GM12891 (cell line): Measurements from ENCODE around the gene DUSP2.

Experiments used
- PAX5 ChIP-seq: IDR thresholded peaks from 2 replicates; pipeline ENCODE4 v1.6.1; 2011; ENCODE audit warnings: low read length, moderate library complexity, mild to moderate bottlenecking; ENCODE audit not compliant: insufficient read depth, severe bottlenecking
- POLR2A ChIP-seq: IDR thresholded peaks from 2 replicates; pipeline ENCODE4 v1.6.1; 2011; ENCODE audit warnings: low read depth, low read length, control low read depth
- POLR2AphosphoS5 ChIP-seq: IDR thresholded peaks from 2 replicates; pipeline ENCODE4 v1.6.1; 2011; ENCODE audit warnings: low read depth, low read length, control low read depth
- POU2F2 ChIP-seq: IDR thresholded peaks from 2 replicates; pipeline ENCODE4 v1.6.1; 2011; ENCODE audit warnings: low read depth, mild to moderate bottlenecking, control low read depth, low read length, moderate library complexity
- TAF1 ChIP-seq: IDR thresholded peaks from 2 replicates; pipeline ENCODE4 v1.6.1; 2011; ENCODE audit warnings: low read depth, low read length, control low read depth

GRCh38 chr2:96123936-96124335 lies 21.3 kb downstream of the DUSP2 start:
- no peak for TF ChIP-seq POLR2AphosphoS5
- no peak for TF ChIP-seq PAX5
- TF ChIP-seq POLR2A: no peak
- no peak for TF ChIP-seq TAF1
- TF ChIP-seq POU2F2: no peak
